IPS-NIHi7 (cell line): ENCODE data around the gene ANKFY1.
"Not testable (repeated sequence)": the region's sequence is repeated elsewhere in the genome, so short reads cannot be mapped to it uniquely, and the experiment has no call there.

Experiments
- DNase-seq: peaks from one replicate; pipeline ENCODE4 v3.0.0; 2012; ENCODE audit warnings: mixed read lengths; ENCODE audit errors: extremely low spot score

The ANKFY1 gene

GRCh38 chr17:4220655-4221054 lies 43.1 kb downstream of the ANKFY1 start:
- DNase-seq = no peak

DNA sequence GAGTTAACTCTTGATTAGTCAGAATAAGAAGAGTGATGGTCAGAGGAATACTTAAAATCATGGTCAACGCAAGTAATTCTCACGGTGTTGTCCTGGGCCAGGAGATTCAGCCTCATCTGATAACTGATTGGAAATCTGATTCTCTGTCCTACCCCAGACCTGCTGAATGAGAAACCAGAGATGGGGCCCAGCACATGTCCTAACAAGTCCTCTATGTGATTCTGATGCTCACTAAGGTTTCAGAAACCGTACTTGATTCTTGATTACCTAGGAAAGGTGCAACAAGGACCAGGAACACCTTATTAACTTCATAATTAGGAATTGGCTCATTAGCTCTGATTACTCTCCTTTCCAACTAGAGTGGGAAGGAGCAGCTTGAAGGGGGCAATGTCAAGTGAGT lies 44.5 kb downstream of the ANKFY1 start:
- DNase-seq = no peak

DNA sequence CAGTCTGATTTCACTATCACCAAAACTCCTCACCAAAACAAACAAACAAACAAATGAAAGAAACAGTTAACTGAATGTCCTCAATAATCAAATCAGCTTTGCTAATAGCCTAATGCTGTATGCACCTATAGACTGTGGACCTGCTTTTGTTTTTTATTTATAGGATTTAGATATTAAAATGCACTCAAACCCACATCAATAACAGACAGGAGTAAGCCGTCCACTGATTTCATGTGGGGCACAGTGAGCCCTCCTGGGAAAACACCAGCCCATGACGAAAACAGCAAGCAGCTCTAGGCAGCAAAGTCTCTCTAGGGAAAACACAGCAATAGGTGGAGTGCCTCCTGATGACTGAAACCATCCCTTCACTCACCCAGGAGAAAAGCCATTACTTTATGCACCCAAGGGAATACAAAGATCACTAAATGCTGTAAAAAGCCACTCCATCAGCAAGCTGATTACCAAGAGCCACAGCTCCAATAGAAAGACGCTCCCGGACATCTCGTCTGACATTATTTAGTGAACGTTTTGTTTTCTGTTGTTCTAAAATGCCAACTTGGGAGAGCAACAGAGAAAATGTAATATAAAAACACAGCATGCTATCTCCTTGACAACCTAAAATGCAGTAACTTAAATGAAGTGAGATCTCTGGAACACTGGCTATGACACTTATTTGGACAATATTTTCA lies 47.8 kb downstream of the ANKFY1 start:
- DNase-seq = peak; percentile 29

- DNase-seq = no peak
These were observed 49.6 kb downstream of the ANKFY1 start for GRCh38 chr17:4214157-4214556.

DNA sequence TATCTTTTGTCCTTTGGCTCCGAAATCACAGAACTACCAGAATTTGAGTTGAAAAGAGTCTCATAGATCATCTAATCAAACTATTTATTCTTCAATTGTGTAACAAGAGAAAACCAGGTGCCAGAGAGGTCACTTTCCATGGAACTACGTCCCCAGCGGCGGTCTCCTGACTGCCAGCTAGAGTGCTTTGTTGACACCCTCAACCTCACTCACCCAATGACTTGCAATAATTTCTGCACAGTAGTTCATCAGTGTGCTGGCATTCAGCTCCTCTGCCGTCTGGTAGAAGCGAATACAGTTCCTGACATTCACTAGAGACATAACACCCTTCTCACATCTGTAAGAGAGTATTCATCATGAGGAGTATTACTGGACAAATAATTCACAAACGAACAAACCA lies 54.2 kb downstream of the ANKFY1 start:
- DNase-seq = no peak

- no peak for DNase-seq
These were observed 55.5 kb downstream of the ANKFY1 start for GRCh38 chr17:4208238-4208637.

- no peak for DNase-seq
These were observed 56.8 kb downstream of the ANKFY1 start for GRCh38 chr17:4206962-4207361.

- no peak for DNase-seq
These were observed 57.9 kb downstream of the ANKFY1 start for GRCh38 chr17:4205917-4206316.

- no peak for DNase-seq
These were observed 59.0 kb downstream of the ANKFY1 start for GRCh38 chr17:4204710-4205173.

- no peak for DNase-seq
These were observed 59.6 kb downstream of the ANKFY1 start for GRCh38 chr17:4204190-4204589.

- no peak for DNase-seq
These were observed 62.6 kb downstream of the ANKFY1 start for GRCh38 chr17:4201226-4201625.

DNA sequence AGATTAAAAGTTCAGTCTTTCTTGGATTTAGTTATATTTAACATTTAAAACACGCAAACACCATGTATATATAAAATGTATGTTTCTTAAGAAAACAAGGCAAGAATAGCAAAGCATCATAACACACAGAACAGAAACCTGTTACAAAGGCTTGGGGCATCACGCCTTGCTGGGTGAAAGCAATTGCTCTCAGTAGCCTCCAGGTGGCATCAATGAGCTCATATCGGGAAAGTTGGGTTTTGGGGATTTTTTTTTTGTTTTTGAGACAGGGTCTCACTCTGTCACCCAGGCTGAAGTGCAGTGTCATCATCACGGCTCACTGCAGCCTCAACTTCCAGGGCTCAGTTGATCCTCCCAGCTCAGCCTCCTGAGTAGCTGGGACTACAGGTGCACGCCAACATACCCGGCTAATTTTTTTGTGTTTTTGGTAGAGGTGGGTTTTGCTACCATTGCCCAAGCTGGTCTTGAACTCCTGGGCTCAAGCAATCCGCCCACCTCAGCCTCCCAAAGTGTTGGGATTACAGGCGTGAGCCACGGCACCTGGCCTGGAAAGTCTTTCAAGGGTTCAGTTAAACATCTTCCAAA lies 63.9 kb downstream of the ANKFY1 start:
- peak; percentile 79 for DNase-seq

- no peak for DNase-seq
These were observed 64.8 kb downstream of the ANKFY1 start for GRCh38 chr17:4198995-4199394.

- DNase-seq = no peak
These were observed 68.5 kb downstream of the ANKFY1 start for GRCh38 chr17:4195306-4195705.

DNA sequence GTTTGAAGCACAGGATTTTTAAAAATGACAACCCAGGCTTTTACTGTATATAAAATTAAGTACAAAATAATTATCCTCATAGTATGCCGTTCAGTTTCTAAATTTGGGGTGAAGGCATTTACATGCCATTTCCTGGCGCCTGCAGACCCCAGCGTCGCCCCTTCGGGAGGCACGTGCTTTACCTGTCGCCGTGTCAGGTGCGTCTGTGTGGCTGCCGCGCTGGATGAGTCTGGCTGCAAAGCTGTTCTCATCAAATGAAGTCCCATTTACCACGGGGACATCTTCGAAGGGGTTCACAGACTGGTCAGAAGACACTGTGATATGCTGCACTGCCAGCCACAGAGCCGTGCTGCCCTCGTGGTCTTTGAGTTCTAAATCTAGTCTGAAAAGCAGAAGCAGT lies 69.0 kb downstream of the ANKFY1 start:
- DNase-seq = no peak

DNA sequence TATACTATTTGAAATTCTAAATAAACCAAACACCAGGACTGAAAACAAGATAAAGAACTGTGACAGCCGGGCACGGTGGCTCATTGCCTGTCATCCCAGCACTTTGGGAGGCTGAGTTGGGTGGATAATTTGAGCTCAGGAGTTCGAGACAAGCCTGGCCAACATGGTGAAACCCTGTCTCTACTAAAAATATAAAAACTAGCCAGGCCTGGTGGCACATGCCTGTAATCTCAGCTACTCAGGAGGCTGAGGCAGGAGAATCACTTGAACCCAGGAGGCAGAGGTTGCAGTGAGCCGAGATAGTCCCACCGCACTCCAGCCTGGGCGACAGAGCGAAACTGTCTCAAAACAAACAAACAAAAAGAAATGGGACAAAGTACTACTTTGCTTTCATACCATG lies 73.0 kb downstream of the ANKFY1 start:
- not testable (repeated sequence) for DNase-seq

DNA sequence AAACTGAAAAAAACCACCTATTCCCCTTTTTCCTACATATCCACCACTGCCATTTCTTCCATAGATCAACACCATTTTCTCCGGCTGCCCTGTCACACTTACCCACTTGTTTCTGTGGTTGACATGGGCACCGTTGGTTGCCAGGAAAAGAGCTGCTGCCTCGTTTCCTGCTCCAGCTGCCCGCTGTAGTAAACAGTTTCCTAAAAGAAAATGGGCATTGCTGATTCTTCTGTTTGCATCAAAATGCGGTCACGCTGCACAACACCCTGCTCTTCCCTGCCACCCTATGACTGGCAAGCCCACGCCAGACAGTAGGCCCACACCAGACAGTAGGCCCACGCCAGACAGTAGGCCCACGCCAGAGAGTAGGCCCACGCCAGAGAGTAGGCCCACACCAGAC lies 74.5 kb downstream of the ANKFY1 start:
- no peak for DNase-seq

DNA sequence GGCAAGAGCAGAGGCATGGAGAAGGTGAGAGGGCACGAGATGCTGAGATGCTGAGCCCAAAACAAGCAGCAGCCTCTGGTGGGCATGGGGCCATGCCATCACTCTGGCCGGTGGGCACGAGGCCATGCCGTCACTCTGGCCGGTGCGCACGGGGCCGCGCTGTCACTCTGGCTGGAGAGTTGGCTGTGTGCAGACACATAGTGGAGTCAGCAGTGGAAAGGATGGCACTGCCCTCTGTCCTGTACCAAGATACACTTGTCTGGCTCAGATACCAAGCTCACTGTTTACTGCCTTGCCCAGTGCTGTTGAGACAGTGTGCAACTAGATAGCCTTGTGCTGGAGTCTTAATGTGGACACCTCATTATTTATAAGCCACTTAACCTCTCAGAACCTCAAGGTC lies 75.7 kb downstream of the ANKFY1 start:
- no peak for DNase-seq

DNA sequence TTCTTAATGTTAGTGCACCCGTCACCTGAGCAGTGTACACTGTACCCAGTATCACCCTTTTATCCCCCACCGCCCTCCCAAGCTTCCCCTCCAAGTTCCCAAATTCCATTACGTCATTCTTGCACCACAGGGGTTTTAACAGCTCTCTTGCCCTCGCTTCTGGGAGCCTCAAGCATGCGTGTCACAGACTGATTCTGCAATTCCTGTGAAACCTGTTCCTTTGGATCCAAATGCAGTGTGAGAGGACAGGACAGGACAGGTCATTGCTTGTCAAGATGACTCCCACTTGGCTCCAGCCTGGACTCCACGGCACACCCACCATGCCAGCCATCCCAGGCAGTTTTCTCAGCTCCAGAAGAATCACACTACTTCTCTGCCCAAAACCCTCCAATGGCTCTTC lies 76.7 kb downstream of the ANKFY1 start:
- peak; percentile 67 for DNase-seq

GRCh38 chr17:4186357-4186881 lies 77.4 kb downstream of the ANKFY1 start:
- DNase-seq = peak; percentile 30

- no peak for DNase-seq
These were observed 78.1 kb downstream of the ANKFY1 start for GRCh38 chr17:4185656-4186055.

DNA sequence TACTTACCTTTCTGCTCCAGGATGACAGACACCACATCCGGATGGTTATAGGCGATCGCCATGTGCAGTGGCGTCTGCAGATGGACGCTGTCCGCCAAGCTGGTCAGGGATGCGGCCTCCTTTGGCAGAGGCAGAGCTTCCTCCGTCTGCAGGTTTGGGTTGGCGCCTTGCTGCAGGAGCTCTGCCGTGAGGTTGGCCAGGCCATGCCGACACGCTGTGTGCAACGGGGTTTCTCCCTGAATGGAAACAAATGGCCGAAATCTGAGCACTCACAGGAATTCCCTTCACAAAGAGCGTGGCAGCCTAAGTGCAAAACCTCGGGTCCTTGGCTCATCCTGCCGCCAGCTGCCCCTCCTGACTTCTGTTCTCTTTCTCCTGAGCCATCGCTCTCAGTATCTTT lies 79.0 kb downstream of the ANKFY1 start:
- DNase-seq = no peak

DNA sequence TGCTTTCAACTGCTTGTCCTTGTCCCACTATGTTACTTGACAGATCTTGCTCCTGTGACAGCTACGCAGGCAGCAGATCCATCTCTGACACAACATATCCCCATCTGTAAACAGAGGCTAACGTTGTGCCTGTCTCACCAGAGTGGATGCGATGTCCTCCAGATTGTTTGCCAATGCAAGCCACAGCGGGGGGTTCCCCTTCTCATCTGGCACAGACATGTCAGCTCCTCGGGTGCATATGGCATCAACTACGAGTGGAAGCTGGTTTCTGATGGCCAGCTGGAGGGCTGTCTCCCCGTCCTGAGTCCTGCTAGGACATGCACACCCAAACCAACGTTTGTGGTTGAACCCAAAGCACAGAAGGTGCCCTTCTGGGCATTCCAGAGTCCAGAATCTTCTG lies 81.7 kb downstream of the ANKFY1 start:
- no peak for DNase-seq

- DNase-seq = no peak
These were observed 83.0 kb downstream of the ANKFY1 start for GRCh38 chr17:4180791-4181190.
